Osteoblast (primary cell): ENCODE results near the gene STYXL2. TPM values are rescaled to one million over a fixed set of nuclear protein-coding genes. Genes with fewer than 3 reads are reported as not detected.

Experiments used
- DNase-seq: peaks from one replicate; pipeline ENCODE4 v3.0.0; 2011; ENCODE audit warnings: low spot score, mixed read lengths; ENCODE audit not compliant: insufficient read length; ENCODE audit errors: missing footprints
- H2AFZ ChIP-seq: 2 replicates; pipeline ENCODE4 v1.6.0; 2011; ENCODE audit warnings: mild to moderate bottlenecking, low read length
- H3K27ac ChIP-seq: 2 replicates; pipeline ENCODE4 v1.5.1; 2011; ENCODE audit warnings: mild to moderate bottlenecking, low read depth, low read length, moderate library complexity
- H3K27me3 ChIP-seq: 2 replicates; pipeline ENCODE4 v1.6.0; 2012; ENCODE audit warnings: mild to moderate bottlenecking, control low read depth, inconsistent platforms, low read length, moderate library complexity; ENCODE audit not compliant: insufficient read depth
- H3K36me3 ChIP-seq: 2 replicates; pipeline ENCODE4 v1.5.1; 2011; ENCODE audit warnings: mild to moderate bottlenecking, low read length, control low read depth, moderate library complexity; ENCODE audit not compliant: insufficient read depth
- H3K4me1 ChIP-seq: 2 replicates; pipeline ENCODE4 v1.5.1; 2011; ENCODE audit warnings: mild to moderate bottlenecking, low read length, control low read depth, moderate library complexity; ENCODE audit not compliant: insufficient read depth
- H3K4me2 ChIP-seq: 2 replicates; pipeline ENCODE4 v1.6.0; 2011; ENCODE audit warnings: mild to moderate bottlenecking, low read length; ENCODE audit not compliant: insufficient read depth
- H3K4me3 ChIP-seq: fragments of 200-600 bp; sonication (generic); 3 replicates; pipeline ENCODE4 v1.5.1; 2012; ENCODE audit warnings: mild to moderate bottlenecking, low read length, inconsistent platforms; ENCODE audit not compliant: insufficient read depth
- H3K79me2 ChIP-seq: 2 replicates; pipeline ENCODE4 v1.6.0; 2012; ENCODE audit warnings: mild to moderate bottlenecking, low read length, control low read depth, inconsistent platforms; ENCODE audit not compliant: insufficient read depth
- H3K9me3 ChIP-seq: 2 replicates; pipeline ENCODE4 v1.5.1; 2011; ENCODE audit warnings: low read depth, low read length, control low read depth
- H4K20me1 ChIP-seq: 2 replicates; pipeline ENCODE4 v1.6.0; 2012; ENCODE audit warnings: mild to moderate bottlenecking, low read length, control low read depth; ENCODE audit not compliant: insufficient read depth
- CTCF ChIP-seq: IDR thresholded peaks from 2 replicates; pipeline ENCODE4 v1.5.1; 2011; ENCODE audit warnings: mild to moderate bottlenecking, low read depth, low read length, moderate library complexity; ENCODE audit errors: extremely low read depth
- total RNA-seq: library from RNA; depleted of rRNA; stranded (reverse); fragments of >200 nt; gene quantifications from 2 replicates; pipeline ENCODE4 v1.2.3, GENCODE V29; 2012

STYXL2 gene
- total RNA-seq, 1 donor, result not detected

GRCh38 chr1:167064621-167065020 is 29.3 kb upstream of the STYXL2 start:
- Histone ChIP-seq H3K79me2 (no peaks in the 10 kb centered on the region), H4K20me1 (no peaks in the 10 kb centered on the region), H3K4me3 (no peak overlapping the region), H3K36me3 (no peaks in the 10 kb centered on the region), H3K4me1 (no peaks in the 10 kb centered on the region), H3K9me3 (no peaks in the 10 kb centered on the region), H2AFZ (no peak overlapping the region), H3K27me3 (peaks cover 4% of the 10 kb centered on the region), H3K4me2 (no peak overlapping the region), H3K27ac (no peak overlapping the region)
- no peak for DNase-seq
- no peak for TF ChIP-seq CTCF

- H3K36me3 ChIP-seq, result no peaks in the 10 kb centered on the region
- no peak overlapping the region for H3K27ac ChIP-seq
- H4K20me1 ChIP-seq, result no peaks in the 10 kb centered on the region
- peaks cover 8% of the 10 kb centered on the region for H3K27me3 ChIP-seq
- H3K9me3 ChIP-seq, result no peaks in the 10 kb centered on the region
- H3K79me2 ChIP-seq, result no peaks in the 10 kb centered on the region
- no peak overlapping the region for H3K4me2 ChIP-seq
- TF ChIP-seq CTCF, result no peak
- no peak overlapping the region for H2AFZ ChIP-seq
- H3K4me1 ChIP-seq, result no peaks in the 10 kb centered on the region
- no peak overlapping the region for H3K4me3 ChIP-seq
- no peak for DNase-seq
These were observed 28.4 kb upstream of the STYXL2 start for GRCh38 chr1:167065471-167065870.

GRCh38 chr1:167066333-167067122 is 27.3 kb upstream of the STYXL2 start:
- H3K4me3 ChIP-seq, result peak overlapping the region; percentile 36

More at GRCh38 chr1:167066333-167067122, 27.3 kb upstream of the STYXL2 start:
- no peaks in the 10 kb centered on the region for H3K79me2 ChIP-seq
- H3K27ac ChIP-seq, result no peak overlapping the region
- peaks cover 8% of the 10 kb centered on the region for H3K27me3 ChIP-seq
- peak; percentile 96 for DNase-seq
- no peaks in the 10 kb centered on the region for H3K9me3 ChIP-seq
- H3K4me2 ChIP-seq, result peak overlapping the region; percentile 65
- no peaks in the 10 kb centered on the region for H3K36me3 ChIP-seq
- H4K20me1 ChIP-seq, result no peaks in the 10 kb centered on the region
- TF ChIP-seq CTCF, result peak; percentile 85
- no peak overlapping the region for H2AFZ ChIP-seq
- no peaks in the 10 kb centered on the region for H3K4me1 ChIP-seq
